ENCODE measurements around the gene OSBPL7. TPM values are rescaled to one million over a fixed set of nuclear protein-coding genes. Genes with fewer than 3 reads are reported as not detected.

OSBPL7 gene
- total and polyA plus RNA-seq, 2 of the 13 experiments (the other 11 are each of a cell fraction or from before 2014, with no cell fraction given) = 4.7 to 6.6 TPM

DNA sequence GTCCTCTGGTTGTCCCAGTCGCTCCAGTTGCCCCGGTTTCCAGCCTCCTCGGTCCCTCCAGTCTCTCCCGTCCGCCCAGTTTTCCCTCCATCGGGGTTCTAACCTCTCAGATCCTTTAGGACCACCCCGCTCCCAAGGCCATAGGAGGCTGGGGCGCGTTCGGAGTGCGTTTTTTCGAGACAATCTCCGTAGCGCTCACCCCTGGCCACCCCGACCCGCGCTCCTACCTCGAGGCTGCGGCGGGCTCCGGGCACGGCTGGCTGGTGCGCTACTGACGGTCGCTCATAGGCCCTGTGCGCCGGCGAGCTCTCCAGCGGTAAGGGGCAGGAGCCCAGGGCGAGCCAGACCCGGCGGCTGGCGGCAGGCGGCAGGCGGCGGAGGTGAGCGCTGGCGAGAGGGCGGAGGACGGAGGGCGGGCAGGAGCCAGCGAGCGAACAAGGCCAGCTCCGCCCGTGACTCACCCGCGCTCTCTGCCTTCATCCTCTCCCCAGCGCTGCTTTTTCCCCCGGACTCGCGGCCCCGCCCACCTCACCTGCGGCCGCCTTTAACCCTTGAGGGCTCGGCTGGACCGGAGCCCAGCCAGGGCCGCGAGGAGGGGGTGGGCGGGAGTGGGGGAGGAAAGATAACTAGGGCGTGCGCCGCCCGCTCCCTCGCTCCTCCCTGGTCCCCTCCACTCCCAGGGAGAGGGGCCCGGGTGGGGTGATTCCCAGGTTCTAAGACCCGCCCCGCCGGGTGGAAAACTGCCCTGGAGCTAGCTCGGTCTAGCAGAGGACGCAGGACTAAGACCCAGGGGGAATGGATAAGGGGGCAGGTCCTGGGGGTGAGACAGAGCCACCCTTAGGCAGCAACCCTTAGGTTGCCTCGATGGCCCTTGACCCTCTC lies 29.3 kb upstream of the OSBPL7 start, which contains the start of gene SP6 (continued):
- no peak for TF ChIP-seq NR2F6 (IDR thresholded peaks at IDR 0.05)
- peak; percentile 45; the same call in 1 of the 2 replicates for TF ChIP-seq NR2F6 (CRISPR knock-in tag; IDR thresholded peaks at IDR 0.05)
- peak; percentile 61; the same call in 1 of the 2 replicates for TF ChIP-seq TMF1 (CRISPR knock-in tag; IDR thresholded peaks at IDR 0.05; ENCODE audit: low read depth)
- TF ChIP-seq ZBTB3 (CRISPR knock-in tag; IDR thresholded peaks at IDR 0.05; ENCODE audit: borderline replicate concordance, low read depth) = peak; percentile 54; the same call in 1 of the 2 replicates
- TF ChIP-seq LCORL (IDR thresholded peaks at IDR 0.05) = no peak
- peak; percentile 89; the same call in 1 of the 2 replicates for TF ChIP-seq LCORL (CRISPR knock-in tag; IDR thresholded peaks at IDR 0.05)
- no peak for TF ChIP-seq ZNF550 (CRISPR knock-in tag; IDR thresholded peaks at IDR 0.05; ENCODE audit: borderline replicate concordance)
- peak; percentile 77 for TF ChIP-seq ZFY (CRISPR knock-in tag; IDR thresholded peaks at IDR 0.05)
- TF ChIP-seq, protein P1, sequence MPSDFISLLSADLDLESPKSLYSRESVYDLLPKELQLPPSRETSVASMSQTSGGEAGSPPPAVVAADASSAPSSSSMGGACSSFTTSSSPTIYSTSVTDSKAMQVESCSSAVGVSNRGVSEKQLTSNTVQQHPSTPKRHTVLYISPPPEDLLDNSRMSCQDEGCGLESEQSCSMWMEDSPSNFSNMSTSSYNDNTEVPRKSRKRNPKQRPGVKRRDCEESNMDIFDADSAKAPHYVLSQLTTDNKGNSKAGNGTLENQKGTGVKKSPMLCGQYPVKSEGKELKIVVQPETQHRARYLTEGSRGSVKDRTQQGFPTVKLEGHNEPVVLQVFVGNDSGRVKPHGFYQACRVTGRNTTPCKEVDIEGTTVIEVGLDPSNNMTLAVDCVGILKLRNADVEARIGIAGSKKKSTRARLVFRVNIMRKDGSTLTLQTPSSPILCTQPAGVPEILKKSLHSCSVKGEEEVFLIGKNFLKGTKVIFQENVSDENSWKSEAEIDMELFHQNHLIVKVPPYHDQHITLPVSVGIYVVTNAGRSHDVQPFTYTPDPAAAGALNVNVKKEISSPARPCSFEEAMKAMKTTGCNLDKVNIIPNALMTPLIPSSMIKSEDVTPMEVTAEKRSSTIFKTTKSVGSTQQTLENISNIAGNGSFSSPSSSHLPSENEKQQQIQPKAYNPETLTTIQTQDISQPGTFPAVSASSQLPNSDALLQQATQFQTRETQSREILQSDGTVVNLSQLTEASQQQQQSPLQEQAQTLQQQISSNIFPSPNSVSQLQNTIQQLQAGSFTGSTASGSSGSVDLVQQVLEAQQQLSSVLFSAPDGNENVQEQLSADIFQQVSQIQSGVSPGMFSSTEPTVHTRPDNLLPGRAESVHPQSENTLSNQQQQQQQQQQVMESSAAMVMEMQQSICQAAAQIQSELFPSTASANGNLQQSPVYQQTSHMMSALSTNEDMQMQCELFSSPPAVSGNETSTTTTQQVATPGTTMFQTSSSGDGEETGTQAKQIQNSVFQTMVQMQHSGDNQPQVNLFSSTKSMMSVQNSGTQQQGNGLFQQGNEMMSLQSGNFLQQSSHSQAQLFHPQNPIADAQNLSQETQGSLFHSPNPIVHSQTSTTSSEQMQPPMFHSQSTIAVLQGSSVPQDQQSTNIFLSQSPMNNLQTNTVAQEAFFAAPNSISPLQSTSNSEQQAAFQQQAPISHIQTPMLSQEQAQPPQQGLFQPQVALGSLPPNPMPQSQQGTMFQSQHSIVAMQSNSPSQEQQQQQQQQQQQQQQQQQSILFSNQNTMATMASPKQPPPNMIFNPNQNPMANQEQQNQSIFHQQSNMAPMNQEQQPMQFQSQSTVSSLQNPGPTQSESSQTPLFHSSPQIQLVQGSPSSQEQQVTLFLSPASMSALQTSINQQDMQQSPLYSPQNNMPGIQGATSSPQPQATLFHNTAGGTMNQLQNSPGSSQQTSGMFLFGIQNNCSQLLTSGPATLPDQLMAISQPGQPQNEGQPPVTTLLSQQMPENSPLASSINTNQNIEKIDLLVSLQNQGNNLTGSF (CRISPR knock-in tag; IDR thresholded peaks at IDR 0.05) = peak; percentile 47; the same call in 1 of the 2 replicates
- TF ChIP-seq MAZ (IDR thresholded peaks at IDR 0.05; ENCODE audit: borderline replicate concordance, low read depth, low read length) = no peak; the same call in 1 of the 2 replicates
- peak; percentile 81 for TF ChIP-seq MAZ (CRISPR knock-in tag; IDR thresholded peaks at IDR 0.05; ENCODE audit: low read depth)
- peak; percentile 47; the same call in 1 of the 2 replicates for TF ChIP-seq ZSCAN12 (CRISPR knock-in tag; IDR thresholded peaks at IDR 0.05)
- peak; percentile 74 for TF ChIP-seq XRCC5 (optimal IDR thresholded peaks at IDR 0.05; ENCODE audit: low read length)
- TF ChIP-seq PPARG (CRISPR knock-in tag; conservative IDR thresholded peaks at IDR 0.05) = peak; percentile 30; the same call in 1 of the 2 replicates
- TF ChIP-seq ZNF678 (CRISPR knock-in tag; IDR thresholded peaks at IDR 0.05) = peak; percentile 65; the same call in 1 of the 2 replicates
- no peak for TF ChIP-seq TCF12 (IDR thresholded peaks at IDR 0.05)
- no peak for TF ChIP-seq TCF12 (CRISPR knock-in tag; IDR thresholded peaks at IDR 0.05)
- TF ChIP-seq KLF9 (CRISPR knock-in tag; IDR thresholded peaks at IDR 0.05; ENCODE audit: low read depth) = 0 out of 2 replicates have a peak, but pooled peaks have one; percentile 63
- TF ChIP-seq ATM (IDR thresholded peaks at IDR 0.05; ENCODE audit: borderline replicate concordance) = no peak
- TF ChIP-seq, protein P2, sequence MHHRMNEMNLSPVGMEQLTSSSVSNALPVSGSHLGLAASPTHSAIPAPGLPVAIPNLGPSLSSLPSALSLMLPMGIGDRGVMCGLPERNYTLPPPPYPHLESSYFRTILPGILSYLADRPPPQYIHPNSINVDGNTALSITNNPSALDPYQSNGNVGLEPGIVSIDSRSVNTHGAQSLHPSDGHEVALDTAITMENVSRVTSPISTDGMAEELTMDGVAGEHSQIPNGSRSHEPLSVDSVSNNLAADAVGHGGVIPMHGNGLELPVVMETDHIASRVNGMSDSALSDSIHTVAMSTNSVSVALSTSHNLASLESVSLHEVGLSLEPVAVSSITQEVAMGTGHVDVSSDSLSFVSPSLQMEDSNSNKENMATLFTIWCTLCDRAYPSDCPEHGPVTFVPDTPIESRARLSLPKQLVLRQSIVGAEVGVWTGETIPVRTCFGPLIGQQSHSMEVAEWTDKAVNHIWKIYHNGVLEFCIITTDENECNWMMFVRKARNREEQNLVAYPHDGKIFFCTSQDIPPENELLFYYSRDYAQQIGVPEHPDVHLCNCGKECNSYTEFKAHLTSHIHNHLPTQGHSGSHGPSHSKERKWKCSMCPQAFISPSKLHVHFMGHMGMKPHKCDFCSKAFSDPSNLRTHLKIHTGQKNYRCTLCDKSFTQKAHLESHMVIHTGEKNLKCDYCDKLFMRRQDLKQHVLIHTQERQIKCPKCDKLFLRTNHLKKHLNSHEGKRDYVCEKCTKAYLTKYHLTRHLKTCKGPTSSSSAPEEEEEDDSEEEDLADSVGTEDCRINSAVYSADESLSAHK (CRISPR knock-in tag; IDR thresholded peaks at IDR 0.05; ENCODE audit: borderline replicate concordance) = no peak
- TF ChIP-seq, protein P3, sequence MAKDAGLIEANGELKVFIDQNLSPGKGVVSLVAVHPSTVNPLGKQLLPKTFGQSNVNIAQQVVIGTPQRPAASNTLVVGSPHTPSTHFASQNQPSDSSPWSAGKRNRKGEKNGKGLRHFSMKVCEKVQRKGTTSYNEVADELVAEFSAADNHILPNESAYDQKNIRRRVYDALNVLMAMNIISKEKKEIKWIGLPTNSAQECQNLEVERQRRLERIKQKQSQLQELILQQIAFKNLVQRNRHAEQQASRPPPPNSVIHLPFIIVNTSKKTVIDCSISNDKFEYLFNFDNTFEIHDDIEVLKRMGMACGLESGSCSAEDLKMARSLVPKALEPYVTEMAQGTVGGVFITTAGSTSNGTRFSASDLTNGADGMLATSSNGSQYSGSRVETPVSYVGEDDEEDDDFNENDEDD (CRISPR knock-in tag; IDR thresholded peaks at IDR 0.05; ENCODE audit: borderline replicate concordance) = peak; percentile 73; the same call in 1 of the 2 replicates
- TF ChIP-seq RARA (CRISPR knock-in tag; IDR thresholded peaks at IDR 0.05) = 0 out of 2 replicates have a peak, but pooled peaks have one; percentile 26

Data from HepG2 (cell line).